Lower lobe of right lung (tissue), 2 donors: ENCODE results near the gene KISS1. TPM values are rescaled to one million over a fixed set of nuclear protein-coding genes. Genes with fewer than 3 reads are reported as not detected.

Experiments used
- ATAC-seq, 2 donors: fragments of 200-7000 bp; cut with Tn5 transposase; one replicate each; pipeline ENCODE4 v1.9.1; 2020 to 2022; ENCODE audit warnings: mild to moderate bottlenecking in 2 of 2, moderate library complexity in 2 of 2
- DNase-seq: peaks from one replicate; pipeline ENCODE4 v3.0.0-alpha.2; 2020
- H3K27ac ChIP-seq: fragments of 200-600 bp; one replicate; pipeline ENCODE4 v1.8.0; 2022
- H3K27me3 ChIP-seq: fragments of 200-600 bp; one replicate; pipeline ENCODE4 v1.8.0; 2022; ENCODE audit warnings: low read depth
- H3K36me3 ChIP-seq: fragments of 200-600 bp; one replicate; pipeline ENCODE4 v1.8.0; 2022; ENCODE audit warnings: mild to moderate bottlenecking
- H3K4me1 ChIP-seq: fragments of 200-600 bp; one replicate; pipeline ENCODE4 v1.8.0; 2022
- H3K4me3 ChIP-seq: fragments of 200-600 bp; one replicate; pipeline ENCODE4 v1.8.0; 2022; ENCODE audit warnings: mild to moderate bottlenecking
- H3K9me3 ChIP-seq: fragments of 200-600 bp; one replicate; pipeline ENCODE4 v1.8.0; 2022
- intact Hi-C: fragments of 100-400 bp; cut with DNase I; formaldehyde crosslinking; loops from one replicate; pipeline ENCODE4 v1.11.0; 2022
- total RNA-seq: library from RNA; stranded (reverse); fragmentation: NEBNext Ultra II Directional; extraction: Animal tissue kit (Norgen Biotek cat#: 25700); gene quantifications from one replicate; pipeline ENCODE4 v1.2.1, GENCODE V29; 2021
- TF ChIP-seq, protein P1 (sequence below): fragments of 200-600 bp; IDR thresholded peaks from one replicate; pipeline ENCODE4 v1.8.0; 2022; ENCODE audit warnings: antibody characterized with exemption, mild to moderate bottlenecking
- donor health status: DM: no; HTN: yes; CAD: no; lungs with severe emphysema.

KISS1 gene
- total RNA-seq, 1 donor from 2014 or later: not detected

DNA sequence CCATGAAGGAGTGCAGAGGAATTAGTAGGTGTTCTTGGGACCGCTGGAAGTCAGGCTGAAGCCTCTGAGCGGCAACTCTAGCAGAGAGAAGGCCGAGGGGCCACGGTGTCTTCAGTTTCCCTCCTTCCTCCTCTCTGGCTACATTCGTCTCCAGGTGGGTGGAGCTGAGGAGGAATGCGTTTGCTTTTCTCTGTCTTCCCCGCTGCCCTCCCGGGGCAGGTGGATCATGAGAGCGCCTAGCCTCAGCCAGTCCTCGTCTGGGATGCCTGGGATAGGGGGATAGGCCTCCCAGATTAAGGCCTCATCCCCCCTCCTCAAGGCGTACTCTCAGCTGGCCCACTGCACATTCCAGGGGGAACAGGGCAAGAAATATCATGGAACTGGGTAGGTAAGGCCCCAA, 25.0 kb upstream of the KISS1 start:
- TF ChIP-seq, protein P1, sequence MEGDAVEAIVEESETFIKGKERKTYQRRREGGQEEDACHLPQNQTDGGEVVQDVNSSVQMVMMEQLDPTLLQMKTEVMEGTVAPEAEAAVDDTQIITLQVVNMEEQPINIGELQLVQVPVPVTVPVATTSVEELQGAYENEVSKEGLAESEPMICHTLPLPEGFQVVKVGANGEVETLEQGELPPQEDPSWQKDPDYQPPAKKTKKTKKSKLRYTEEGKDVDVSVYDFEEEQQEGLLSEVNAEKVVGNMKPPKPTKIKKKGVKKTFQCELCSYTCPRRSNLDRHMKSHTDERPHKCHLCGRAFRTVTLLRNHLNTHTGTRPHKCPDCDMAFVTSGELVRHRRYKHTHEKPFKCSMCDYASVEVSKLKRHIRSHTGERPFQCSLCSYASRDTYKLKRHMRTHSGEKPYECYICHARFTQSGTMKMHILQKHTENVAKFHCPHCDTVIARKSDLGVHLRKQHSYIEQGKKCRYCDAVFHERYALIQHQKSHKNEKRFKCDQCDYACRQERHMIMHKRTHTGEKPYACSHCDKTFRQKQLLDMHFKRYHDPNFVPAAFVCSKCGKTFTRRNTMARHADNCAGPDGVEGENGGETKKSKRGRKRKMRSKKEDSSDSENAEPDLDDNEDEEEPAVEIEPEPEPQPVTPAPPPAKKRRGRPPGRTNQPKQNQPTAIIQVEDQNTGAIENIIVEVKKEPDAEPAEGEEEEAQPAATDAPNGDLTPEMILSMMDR: no peak
- Histone ChIP-seq H3K36me3 (no peaks in the 10 kb centered on the region), H3K9me3 (no peaks in the 10 kb centered on the region), H3K27ac (no peak overlapping the region), H3K4me3 (no peak overlapping the region), H3K4me1 (no peaks in the 10 kb centered on the region), H3K27me3 (peaks cover 7% of the 10 kb centered on the region)
- intact Hi-C loops: no loop called here
- DNase-seq (no peak), ATAC-seq (no peak)

DNA sequence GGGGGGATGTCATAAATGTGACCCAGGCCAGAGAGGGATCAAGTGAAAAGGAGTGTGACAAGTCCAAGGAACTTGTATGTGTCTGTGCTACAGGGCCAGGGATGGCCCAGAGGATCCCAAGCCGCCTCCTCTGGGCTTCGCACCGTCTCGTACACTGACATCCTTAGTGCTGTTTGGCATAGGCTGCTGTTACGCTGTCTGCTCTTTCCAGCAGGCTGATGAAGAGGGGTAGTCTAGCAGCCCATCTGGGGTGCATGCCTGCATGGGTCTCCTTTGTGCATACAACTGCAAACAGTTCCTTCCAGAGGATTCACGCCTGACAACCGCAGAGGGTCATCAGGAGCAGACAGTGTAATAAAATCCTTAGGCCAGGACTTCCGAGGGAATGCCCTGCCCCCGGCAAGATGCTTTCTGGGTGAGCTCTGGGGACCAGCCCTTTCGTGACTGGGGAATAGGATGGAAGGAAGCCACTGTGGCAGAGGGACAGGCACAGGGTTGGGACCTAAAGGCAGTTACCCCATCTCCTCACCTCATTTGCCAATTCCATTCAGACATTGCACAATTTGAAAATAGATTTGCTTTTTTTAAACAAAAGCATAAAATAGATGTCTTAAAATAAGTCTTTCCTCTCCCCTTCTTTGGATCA, 23.8 kb upstream of the KISS1 start:
- no peaks in the 10 kb centered on the region for H3K9me3 ChIP-seq
- ATAC-seq: no peak
- intact Hi-C loops: no loop called here
- TF ChIP-seq, protein P1: no peak
- H3K36me3 ChIP-seq: no peaks in the 10 kb centered on the region
- H3K27me3 ChIP-seq: peaks cover 7% of the 10 kb centered on the region
- no peaks in the 10 kb centered on the region for H3K4me1 ChIP-seq
- DNase-seq: no peak
- H3K4me3 ChIP-seq: no peak overlapping the region
- no peak overlapping the region for H3K27ac ChIP-seq

DNA sequence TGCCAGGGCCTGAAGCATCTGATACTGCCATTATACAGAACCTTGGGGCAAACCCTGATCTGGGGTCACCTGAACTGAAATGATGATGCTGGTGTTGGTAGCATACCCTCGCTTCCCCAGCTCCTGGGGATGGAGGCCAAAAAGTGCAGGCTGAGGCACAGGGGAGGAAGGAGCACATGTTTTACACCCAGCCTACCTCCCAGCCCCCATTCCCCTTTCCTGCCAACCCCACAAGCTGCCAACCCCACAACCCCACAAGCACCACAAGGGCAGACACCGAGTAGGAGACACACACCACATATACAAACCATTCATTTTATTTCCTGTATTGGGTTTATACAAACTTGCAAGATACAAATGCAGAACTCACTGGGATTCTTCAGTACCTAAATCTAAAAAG, 22.3 kb upstream of the KISS1 start:
- intact Hi-C loops: no loop called here
- no peak for DNase-seq

DNA sequence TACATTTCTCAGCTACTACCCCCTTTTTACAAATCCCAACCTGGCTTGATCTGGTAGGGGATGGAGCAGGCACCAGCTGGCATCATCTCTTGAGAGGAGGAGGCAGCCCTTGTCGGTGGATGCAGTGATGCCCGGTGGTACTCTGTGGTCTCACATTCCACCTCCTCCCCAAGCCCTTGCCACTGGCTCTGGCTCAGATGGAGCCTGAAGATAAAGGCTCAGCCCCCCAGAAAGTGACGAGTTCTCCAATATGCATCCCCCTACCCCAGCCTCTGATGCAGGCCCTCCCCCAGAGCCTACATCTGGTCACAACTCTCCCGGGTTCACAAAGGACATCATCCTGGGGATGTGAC, 21.3 kb upstream of the KISS1 start:
- H3K36me3 ChIP-seq: no peaks in the 10 kb centered on the region
- TF ChIP-seq, protein P1: no peak
- peaks cover 13% of the 10 kb centered on the region for H3K27me3 ChIP-seq
- peaks cover 10% of the 10 kb centered on the region for H3K4me1 ChIP-seq
- no peak for ATAC-seq
- no peak for DNase-seq
- H3K9me3 ChIP-seq: no peaks in the 10 kb centered on the region
- no peak overlapping the region for H3K4me3 ChIP-seq
- no peak overlapping the region for H3K27ac ChIP-seq
- intact Hi-C loops: no loop called here

More for the DNA sequence above, 22.3 kb upstream of the KISS1 start:
- no peak for ATAC-seq
- Histone ChIP-seq H3K27me3 (peaks cover 9% of the 10 kb centered on the region), H3K36me3 (no peaks in the 10 kb centered on the region), H3K9me3 (no peaks in the 10 kb centered on the region), H3K4me3 (no peak overlapping the region), H3K4me1 (peaks cover 10% of the 10 kb centered on the region), H3K27ac (no peak overlapping the region)
- TF ChIP-seq, protein P1: no peak

DNA sequence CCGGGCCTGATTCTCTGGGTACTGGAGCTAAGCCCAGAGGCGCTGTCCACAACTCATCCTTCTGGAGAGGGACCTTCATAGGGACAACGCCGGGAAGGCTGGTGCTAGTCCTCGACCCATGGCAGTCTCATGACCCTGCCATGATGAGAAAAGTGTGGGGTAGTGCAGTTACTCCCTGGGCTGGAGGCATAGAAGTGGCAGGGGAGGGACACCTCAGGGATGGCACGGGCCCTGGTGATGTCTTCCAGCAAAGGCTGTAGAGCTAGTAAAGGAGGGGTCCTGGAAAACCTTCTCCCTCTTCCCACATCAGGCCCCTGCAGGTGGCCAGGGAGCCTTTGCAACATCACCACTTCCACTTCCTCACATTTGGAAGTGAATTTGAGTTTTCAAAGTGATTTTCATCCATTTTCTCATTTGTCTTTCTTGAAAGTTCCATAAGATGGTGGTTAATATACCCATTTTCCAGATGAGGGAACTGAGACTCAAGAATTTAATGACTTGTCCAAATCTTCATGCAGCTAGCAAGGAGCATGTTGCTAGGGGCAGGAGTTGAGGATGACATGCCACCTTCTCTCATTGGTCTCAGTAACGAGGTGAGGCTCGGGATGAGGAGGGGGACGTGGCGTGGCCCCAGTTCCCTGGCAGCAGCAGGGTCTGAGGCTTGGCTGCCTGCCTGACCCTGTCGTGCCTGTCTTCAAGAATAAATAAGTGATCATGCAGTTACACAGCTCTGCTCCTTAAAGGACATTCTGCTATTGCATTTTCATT, 20.8 kb upstream of the KISS1 start:
- no peak overlapping the region for H3K27ac ChIP-seq
- no peak overlapping the region for H3K4me3 ChIP-seq
- H3K27me3 ChIP-seq: peaks cover 13% of the 10 kb centered on the region
- peaks cover 10% of the 10 kb centered on the region for H3K4me1 ChIP-seq
- no peak for DNase-seq
- TF ChIP-seq, protein P1: no peak
- no peaks in the 10 kb centered on the region for H3K9me3 ChIP-seq
- no peaks in the 10 kb centered on the region for H3K36me3 ChIP-seq
- no peak for ATAC-seq
- intact Hi-C loops: no loop called here
